SW 1271 (cell line): ENCODE results near the gene PPP1R1A.

Experiments used
- DNase-seq, 2 experiments: peaks; one replicate each; lab custom pipeline; 2025; lab: John Stamatoyannopoulos, UW

PPP1R1A gene

GRCh38 chr12:54571193-54572188, 17.0 kb downstream of the PPP1R1A start:
- DNase-seq, result no peak

- no peak for DNase-seq
Measured at GRCh38 chr12:54569995-54570528, 18.4 kb downstream of the PPP1R1A start.

GRCh38 chr12:54569072-54569471, 19.4 kb downstream of the PPP1R1A start:
- no peak for DNase-seq

GRCh38 chr12:54566792-54567191, 21.7 kb downstream of the PPP1R1A start:
- no peak for DNase-seq

- DNase-seq, result no peak
Measured at GRCh38 chr12:54565986-54566544, 22.4 kb downstream of the PPP1R1A start.

GRCh38 chr12:54565310-54565985, 23.0 kb downstream of the PPP1R1A start:
- DNase-seq, result no peak

GRCh38 chr12:54564768-54565167, 23.7 kb downstream of the PPP1R1A start:
- DNase-seq, result no peak

- no peak for DNase-seq
Measured at GRCh38 chr12:54563787-54564186, 24.7 kb downstream of the PPP1R1A start.

- DNase-seq, result no peak
Measured at GRCh38 chr12:54562750-54563356, 25.6 kb downstream of the PPP1R1A start.

- no peak for DNase-seq
Measured at GRCh38 chr12:54561164-54561563, 27.3 kb downstream of the PPP1R1A start.

GRCh38 chr12:54560374-54560858, 28.0 kb downstream of the PPP1R1A start:
- DNase-seq, result no peak

GRCh38 chr12:54558759-54559158, 29.7 kb downstream of the PPP1R1A start:
- no peak for DNase-seq

GRCh38 chr12:54558311-54558710, 30.1 kb downstream of the PPP1R1A start:
- DNase-seq, result no peak

GRCh38 chr12:54555670-54556257, 32.7 kb downstream of the PPP1R1A start:
- no peak for DNase-seq

GRCh38 chr12:54549774-54550451, 38.5 kb downstream of the PPP1R1A start:
- DNase-seq, result no peak

- no peak for DNase-seq
Measured at GRCh38 chr12:54546511-54546910, 41.9 kb downstream of the PPP1R1A start.

GRCh38 chr12:54544743-54545142, 43.7 kb downstream of the PPP1R1A start:
- no peak for DNase-seq

GRCh38 chr12:54543526-54543925, 44.9 kb downstream of the PPP1R1A start:
- no peak for DNase-seq

- no peak for DNase-seq
Measured at GRCh38 chr12:54541751-54542290, 46.6 kb downstream of the PPP1R1A start.

GRCh38 chr12:54538136-54538700, 50.2 kb downstream of the PPP1R1A start:
- DNase-seq, result no peak
